HG02571 (cell line): Measurements from ENCODE around the gene NF1.
"Not testable (repeated sequence)": the region's sequence is repeated elsewhere in the genome, so short reads cannot be mapped to it uniquely, and the experiment has no call there.

Source experiments
- ATAC-seq: cut with Tn5 transposase; IDR thresholded peaks from one replicate; pipeline ENCODE4 v1.9.1; 2021; ENCODE audit warnings: mild to moderate bottlenecking, moderate library complexity; ENCODE audit not compliant: unreplicated experiment

NF1 gene

DNA sequence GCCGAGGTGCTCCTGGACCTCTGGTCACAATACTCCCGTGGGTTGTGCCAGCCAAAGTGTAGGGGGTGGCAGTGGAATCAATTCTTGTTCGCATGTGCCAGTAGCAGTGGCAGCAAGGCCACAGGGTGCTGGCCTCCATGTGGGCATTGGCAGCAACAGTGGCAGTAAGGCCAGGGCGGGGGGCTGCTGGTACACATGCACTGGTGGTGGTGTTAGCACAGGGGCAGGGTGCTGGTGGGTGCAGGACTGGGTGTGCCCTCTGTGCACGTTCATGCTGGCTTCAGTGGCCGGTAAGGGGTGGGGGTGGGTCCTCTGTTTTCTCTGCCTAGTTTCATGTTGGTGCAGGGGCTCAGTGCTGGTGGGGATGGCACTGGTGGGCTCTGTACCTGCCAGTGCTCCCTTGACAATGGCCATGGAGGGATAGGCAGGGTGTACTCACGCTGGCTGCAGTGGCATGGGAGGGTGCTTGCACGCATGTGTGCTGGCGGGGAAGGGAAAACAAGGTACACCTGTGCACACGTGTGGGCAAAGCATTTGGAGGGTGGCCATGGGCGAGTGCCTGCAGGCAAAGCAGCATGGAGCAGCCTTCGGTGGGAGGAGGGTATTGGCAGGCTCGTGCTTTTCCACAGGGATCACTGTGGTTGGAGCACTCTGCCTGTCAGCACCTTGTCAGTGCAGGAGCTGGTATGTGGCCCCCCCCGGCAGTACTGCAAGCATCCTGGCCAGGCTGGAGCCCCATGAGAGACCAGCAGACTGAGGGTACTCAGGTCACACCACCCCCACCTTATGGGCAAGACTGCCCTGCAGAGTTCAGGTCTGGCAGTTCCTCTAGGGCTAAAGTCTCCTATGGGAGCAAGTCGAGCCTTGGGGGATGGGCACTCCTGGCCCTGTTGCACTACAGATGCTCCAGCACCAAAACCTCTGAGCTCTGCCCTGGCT lies 35.8 kb downstream of the NF1 start:
- no peak for ATAC-seq

DNA sequence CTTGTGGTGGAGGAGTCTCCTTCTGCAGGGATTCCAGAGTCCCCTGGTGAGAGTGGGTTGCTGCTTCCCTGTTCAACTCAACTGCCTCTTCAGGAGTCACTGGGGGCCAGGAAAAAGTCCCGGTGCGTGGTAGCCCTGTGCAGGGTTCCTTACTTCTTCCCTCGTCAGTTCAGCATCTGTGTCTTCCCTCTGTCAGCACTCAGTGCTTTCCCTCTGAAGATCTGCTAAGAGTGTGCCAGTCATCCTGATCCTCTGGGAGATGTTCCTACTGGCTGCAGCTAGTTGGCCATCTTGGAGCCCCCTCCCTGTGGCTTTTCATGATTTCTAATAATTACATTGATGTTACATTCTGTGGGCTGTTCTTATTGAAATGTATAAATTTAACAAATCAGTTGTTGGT lies 36.5 kb downstream of the NF1 start:
- ATAC-seq = no peak

DNA sequence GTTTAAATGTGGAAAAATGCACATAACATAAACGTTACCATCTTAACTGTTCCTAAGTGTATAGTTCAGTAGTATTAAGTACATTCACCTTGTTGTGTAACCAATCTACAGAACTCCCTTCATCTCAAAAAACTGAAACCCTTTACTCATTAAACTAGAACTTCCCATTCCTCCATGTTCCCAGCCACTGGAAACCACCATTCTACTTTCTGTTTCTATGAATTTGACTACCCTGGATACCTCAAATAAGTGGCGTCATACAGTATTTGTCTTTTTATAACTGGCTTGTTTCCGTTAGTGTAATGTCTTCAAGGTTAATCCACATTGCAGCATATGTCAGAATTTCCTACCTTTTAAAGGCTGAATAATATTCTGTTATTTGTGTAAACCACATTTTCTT lies 38.2 kb downstream of the NF1 start:
- no peak for ATAC-seq

DNA sequence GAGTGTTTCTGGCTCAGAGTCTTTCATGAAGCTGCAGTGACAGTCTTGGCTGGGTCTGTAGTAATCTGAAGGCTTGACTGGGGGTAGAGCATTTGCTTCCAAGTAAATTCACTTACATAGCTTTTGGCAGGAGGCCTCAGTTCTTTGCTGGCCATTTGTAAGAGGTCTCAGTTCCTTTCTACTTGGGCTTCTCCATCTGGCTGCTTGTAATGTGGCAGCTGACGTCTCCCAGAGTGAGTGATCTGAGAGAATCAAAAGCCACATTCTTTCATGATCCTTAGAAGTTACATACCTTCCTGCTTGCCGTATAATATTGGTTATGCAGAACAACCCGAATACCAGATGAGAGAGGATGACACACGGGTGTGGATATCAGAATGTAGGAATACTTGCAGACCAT lies 39.8 kb downstream of the NF1 start:
- no peak for ATAC-seq

DNA sequence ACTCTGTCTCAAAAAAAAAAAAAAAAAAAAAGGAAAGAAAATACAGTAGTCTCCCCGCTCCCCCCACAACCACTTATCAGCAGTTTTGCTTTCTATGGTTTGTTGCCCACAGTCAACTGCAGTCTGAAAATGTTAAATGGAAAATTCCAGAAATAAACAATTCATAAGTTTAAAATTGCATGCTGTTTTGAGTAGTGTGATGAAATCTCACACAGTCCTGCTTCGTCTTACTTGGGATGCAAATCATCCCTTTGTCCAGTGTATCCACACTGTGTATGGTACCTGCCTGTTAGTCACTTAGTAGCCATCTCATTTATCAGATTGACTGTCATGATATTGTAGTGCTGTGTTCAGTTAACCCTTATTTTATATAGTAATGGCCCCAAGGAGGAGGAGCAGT lies 41.5 kb downstream of the NF1 start:
- no peak for ATAC-seq

DNA sequence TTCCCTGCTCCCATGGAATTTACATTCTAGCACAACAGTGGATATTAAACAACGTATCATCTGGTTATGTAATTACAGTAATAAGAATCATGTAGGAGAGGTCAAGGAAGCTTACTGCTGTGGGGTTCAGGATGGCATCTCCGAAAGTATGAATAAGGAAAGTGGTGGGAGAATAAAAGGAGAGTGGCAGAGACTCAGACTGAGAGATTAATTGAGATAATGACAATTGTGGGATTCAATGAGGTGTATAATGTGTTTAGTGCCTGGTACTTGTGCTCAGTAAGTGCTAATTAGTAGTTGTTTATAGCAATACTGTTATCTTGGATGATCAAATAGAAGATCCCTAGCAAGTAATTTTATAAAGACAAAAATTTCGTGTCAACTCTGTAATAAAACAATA lies 45.3 kb downstream of the NF1 start:
- ATAC-seq = no peak

DNA sequence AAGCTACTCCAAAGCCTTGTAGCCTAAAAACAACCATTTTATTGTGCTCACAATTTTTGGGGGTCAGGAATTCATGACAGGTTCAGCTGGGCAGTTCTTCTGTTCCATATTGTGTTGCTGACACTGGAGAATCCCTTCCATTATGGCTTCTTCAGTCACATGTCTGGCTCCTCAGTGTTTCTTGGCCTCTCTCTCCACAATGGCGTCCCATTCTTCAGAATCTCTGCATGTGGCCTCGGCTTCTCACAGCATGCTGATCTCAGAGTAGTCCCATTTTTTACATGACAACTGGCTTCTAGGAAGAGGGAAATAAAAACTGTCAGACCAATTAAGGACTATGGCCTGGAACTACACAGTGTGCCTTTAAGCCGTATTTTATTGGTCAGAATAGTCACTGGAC lies 49.7 kb downstream of the NF1 start:
- ATAC-seq = no peak

DNA sequence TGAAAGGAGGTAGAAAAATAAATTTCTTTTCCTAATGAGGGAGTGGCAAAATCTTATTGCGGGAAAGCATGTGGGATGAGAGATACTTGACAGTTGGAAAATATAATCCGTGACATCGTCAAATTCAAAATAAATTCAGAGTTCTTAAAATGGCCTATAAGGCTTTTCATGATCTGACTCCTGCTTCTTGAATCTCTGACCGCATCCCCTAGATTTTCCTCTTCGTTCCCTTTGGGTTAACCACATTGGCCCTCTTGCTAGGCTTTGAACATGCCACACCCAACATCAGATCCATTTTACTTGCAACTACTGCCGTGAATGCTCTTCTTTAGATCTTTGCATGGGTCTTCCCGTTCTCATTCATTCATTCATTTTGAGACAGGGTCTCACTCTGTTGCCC lies 50.1 kb downstream of the NF1 start:
- no peak for ATAC-seq

DNA sequence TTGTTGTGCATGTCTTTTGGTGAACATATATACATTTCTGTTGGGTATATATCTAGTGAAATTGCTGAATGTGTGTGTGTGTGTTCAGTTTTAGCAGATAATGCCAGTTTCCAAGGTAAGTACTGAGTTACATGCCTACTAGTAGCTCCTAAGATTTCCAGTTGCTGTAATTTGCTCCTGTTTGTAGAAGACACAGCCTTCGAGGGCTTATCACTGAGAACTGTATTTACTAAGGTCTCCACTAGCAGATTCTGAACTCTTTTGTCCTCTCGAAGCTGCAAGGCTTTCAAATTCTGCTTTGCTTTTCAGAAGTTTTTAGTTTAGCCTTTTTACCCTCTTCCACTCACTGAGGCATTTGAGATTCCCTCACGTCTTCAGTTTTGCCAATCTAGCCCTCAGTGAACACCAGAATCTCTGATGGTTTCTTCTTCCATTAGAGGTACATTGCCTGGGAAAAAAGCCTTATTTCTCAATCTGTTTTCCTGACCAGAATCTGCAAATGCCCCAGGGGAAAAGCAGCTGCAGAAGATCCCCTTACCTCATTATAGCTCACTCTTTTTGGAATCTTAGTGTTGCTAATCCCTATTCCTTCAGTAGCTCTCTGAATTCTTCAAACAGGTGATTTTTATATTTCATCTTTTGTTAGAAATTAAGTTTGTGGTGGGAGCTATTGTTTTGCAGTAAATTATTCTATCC lies 52.9 kb downstream of the NF1 start:
- no peak for ATAC-seq

DNA sequence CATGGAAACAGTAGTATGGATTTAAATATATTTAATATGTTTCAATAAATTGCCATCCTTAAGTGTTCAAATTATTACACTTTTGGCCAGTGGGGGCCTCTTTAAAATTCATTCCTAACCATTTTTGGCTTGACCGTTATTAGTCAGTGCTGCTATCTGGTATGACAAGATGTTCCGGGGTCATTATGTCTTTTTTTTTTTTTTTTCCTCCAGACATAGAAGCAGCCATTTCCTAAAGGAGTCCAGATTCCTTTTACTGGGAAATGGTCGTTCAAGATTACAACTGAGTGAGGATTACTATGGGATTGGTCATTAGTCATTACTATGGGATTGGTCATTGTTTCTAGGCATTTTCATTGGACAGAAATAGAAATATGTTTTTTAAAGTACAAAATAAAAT lies 53.4 kb downstream of the NF1 start:
- no peak for ATAC-seq

DNA sequence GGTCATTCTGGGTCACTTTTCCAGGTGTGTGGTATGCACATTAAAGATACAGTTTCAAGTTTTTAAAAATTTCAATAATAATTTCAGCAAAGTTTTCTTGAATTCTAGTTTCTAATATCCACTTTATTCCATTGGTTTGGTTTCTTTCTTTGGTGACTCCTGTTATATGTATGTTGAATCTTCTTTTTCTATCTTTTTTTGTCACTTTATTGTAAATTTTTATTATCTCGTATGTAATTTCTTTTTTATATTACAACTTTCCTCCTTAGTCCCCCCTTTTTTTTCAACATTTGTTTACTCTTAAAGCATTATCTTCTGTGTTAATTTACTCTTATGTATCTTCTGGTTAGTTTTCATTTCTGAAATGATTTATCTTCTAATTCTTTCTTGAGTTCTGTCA lies 57.5 kb downstream of the NF1 start:
- no peak for ATAC-seq

DNA sequence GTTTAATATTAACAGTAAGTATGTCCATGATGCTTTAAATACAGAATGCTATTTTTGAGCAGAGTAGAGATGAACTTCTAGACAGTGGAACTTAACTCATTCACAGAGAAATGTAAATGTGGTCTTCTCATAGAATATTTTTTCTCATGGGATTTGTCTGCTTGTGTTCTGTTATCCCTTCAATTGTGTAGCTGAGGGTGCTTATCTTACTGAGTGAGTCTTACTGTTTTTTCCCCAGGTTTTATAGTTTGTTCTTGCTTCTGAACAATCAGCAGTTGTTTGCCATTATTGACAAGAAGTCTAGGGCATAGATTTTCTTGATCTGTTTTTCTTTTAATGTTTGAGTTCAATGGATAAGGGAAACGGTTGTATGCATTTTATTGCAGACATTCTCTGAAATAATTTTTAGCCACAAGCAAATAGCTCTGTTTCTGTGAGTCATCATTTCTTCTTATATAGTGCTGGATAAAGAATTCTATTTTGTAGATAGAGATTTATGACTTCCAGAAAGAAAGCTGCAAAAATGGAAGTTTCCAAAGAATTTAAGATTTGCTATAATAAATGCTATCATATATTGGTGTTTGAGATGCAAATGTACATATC lies 60.5 kb downstream of the NF1 start:
- ATAC-seq = no peak

DNA sequence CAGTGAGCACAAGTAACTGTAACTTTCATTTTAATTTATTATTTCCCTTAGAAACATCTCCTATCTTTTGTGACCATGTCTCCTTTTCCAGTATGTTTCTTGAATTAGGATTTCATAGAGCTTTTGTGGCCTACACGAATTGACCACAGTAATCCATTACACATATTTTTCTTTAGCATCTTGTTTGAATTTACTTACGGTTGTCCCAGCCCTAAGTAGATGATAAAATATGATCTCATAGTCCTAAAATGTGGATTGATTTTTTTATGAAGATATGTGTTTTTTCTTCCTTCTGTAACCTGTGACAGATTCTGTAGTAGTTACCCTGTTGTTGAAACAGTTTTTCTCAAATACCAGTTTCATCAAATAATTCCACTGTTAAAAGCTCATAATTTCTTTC lies 61.5 kb downstream of the NF1 start:
- ATAC-seq = no peak

DNA sequence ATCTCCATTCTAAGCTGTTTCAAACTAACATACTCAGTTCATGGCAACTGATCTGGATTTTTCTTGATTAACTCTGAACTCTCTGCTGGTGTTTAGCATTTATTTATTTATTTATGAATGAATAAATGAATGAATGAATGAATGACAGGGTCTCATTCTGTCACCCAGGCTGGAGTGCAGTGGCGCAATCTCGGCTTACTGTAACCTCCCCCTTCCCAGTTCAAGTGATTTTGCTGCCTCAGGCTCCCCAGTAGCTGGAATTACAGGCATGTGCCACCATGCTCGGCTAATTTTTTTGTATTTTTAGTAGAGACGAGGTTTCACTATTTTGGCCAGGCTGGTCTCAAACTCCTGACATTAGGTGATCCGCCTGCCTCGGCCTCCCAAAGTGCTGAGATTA lies 62.1 kb downstream of the NF1 start:
- ATAC-seq = not testable (repeated sequence)

DNA sequence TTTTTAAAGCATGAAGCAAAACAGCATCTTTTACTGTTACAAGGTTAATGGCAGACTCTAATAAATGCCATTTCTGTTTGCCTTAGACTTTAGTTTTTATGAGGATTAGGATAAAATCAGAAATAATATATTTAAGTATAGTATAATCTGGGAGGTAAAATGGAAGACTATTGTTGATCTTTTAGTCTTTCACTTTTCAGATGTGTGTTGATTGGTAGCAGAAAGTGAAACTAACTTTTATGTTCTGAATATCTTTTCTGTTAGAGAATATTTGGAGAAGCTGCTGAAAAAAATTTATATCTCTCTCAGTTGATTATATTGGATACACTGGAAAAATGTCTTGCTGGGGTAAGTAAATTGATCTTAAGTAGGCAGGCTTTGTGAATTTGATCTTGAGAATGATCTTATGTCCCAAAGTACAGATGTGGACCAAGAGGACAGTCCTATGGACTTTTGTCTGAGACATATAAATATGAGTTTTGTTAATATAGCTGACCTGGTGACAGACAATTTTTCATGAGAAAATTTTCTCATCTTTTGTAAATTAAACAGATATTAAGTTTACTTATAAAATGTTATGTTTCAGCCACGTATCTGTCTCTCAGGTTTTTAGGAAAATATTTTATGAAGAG lies 64.1 kb downstream of the NF1 start:
- ATAC-seq = no peak

DNA sequence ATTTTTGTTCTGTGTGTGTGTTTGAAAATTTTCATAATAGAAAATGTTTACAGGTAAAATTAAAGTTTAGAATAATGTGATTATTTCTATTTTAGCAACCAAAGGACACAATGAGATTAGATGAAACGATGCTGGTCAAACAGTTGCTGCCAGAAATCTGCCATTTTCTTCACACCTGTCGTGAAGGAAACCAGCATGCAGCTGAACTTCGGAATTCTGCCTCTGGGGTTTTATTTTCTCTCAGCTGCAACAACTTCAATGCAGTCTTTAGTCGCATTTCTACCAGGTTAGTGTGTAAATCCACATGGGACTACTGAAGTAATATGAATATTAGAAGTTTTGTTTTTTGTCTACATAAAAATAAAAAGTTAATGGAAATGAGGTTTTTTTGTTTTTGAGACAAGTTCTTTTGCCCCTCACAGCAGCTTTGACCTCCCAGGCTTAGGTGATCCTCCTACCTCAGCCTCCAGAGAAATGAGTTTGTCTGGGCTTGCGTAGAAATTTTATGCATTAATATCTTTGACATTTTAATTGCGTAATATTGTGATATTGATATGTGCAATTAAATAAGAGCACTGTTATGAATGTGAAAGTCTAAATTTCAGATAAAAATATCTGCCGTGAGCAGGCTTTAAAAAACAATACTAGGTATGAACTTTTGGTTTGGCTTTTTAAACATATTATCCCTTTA lies 68.5 kb downstream of the NF1 start:
- no peak for ATAC-seq

DNA sequence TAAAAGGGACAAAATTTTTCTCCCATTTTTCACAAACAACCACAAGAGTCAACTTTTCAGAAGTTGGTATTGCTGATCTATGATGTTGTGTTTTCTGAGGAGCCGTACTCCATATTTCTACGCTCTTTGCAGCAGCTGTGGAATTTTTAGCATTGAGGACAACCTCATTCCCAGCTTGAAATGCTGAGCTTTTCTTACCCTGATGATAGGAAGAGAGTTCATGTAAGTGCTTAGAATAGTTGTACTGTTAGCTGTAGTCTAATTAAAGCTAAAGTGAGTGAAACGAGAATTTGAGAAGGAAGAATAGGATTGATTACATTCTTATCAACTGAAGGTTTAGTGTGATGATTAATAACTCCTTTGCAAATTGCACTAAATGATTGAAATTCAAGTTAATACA lies 72.3 kb downstream of the NF1 start:
- ATAC-seq = no peak

DNA sequence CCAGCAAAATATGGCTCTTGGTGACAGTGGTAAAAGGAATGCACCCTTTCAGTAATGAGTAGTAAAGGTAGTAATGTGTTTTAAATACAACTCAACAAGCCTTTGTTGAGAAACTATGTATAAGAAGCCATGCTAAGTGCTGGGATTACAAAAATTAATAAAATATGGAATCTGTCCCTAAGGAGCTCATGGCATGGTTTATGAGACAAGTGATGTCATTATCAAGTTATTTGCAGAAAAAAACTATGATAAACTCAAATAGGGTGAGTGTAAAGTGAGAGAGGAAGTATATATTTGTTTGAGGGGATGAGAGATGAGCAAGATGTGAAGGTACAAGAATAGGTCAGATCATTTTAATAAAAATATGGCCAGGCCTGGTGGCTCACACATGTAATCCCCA lies 76.9 kb downstream of the NF1 start:
- no peak for ATAC-seq

DNA sequence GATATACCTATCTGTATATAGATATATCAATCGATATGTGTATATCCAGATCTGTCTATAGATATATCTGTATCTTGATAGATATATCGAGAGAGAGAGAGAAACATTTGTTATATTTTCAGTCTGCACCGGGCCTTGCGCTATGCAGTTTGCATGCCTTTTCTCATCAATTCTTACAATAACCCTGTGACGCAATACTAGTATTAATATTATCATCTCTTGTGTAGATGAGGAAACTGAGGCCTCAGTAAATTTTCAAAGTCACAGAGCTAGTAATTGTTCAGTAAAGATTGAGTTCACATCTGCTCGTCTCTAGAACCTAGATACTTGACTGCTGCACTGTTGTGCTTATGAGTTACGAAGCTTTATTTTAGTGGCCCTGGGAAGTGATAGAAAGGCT lies 77.6 kb downstream of the NF1 start:
- ATAC-seq = no peak

DNA sequence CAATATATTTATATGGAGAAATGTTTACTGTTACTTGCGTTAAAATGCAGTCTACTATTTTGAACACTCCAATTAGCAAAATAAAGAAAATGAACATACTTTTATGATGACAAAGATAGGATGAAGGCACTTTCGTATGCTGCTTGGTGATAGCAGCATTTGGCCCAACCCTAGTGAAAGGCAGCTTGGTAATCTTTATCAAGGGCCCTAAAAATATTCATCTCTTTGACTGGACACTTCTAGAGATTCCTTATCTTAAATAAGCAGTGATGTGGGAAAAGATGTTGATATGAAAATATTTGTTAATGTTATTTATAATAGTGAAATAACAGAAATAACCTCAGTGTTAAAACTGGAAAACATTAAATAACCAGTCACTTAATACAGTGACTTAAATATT lies 79.4 kb downstream of the NF1 start:
- ATAC-seq = no peak

DNA sequence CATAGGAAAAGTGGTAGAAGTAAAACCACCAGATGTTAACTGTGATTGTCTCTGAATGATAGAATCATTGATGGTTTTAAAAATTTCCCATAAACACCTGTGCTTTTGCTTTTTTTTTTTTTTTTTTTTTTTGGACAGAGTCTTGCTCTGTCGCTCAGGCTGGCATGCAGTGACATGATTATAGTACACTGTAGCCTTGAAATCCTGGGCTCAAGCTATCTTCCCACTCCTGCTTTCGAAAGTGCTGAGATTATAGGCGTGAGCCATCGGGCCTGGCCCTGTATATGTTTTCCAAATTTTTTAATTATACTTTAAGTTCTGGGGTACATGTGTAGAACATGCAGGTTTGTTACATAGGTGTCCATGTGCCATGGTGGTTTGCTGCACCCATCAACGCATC lies 80.5 kb downstream of the NF1 start:
- ATAC-seq = no peak
